BLaER1 treated with 17β-estradiol and CSF1 and Interleukin-3, amounts not matched to agents 10 nM and 100 nM (cell line): ENCODE measurements around the gene LARP1B.
"Not testable (repeated sequence)": the region's sequence is repeated elsewhere in the genome, so short reads cannot be mapped to it uniquely, and the experiment has no call there.

Experiments used
- H3K27ac ChIP-seq, 11 experiments: shearing (Covaris generic); formaldehyde crosslinking; 2 replicates each; pipeline ENCODE4 v1.8.1; 2022
- H3K27me3 ChIP-seq, 11 experiments: shearing (Covaris generic); formaldehyde crosslinking; 2 replicates each; pipeline ENCODE4 v1.8.1; 2022
- H3K36me3 ChIP-seq, 11 experiments: shearing (Covaris generic); formaldehyde crosslinking; 2 replicates each; pipeline ENCODE4 v1.8.1; 2022
- H3K4me1 ChIP-seq, 10 experiments: shearing (Covaris generic); formaldehyde crosslinking; 2 replicates each; pipeline ENCODE4 v1.8.1; 2022
- H3K4me2 ChIP-seq, 11 experiments: shearing (Covaris generic); formaldehyde crosslinking; 2 replicates each; pipeline ENCODE4 v1.8.1; 2022
- H3K4me3 ChIP-seq, 10 experiments: shearing (Covaris generic); formaldehyde crosslinking; 2 replicates each; pipeline ENCODE4 v1.8.1; 2022
- H3K9ac ChIP-seq, 11 experiments: shearing (Covaris generic); formaldehyde crosslinking; 2 replicates each; pipeline ENCODE4 v1.8.1; 2022
- H3K9me3 ChIP-seq, 11 experiments: shearing (Covaris generic); formaldehyde crosslinking; replicated peaks in 1 of 11; 2 replicates each; pipeline ENCODE4 v1.8.1; 2022
- H4K20me1 ChIP-seq, 11 experiments: shearing (Covaris generic); formaldehyde crosslinking; 2 replicates each; pipeline ENCODE4 v1.8.1; 2022
- Cebpa-rat ChIP-seq, 11 experiments: shearing (Covaris generic); IDR thresholded peaks; 2 replicates each; pipeline ENCODE4 v1.8.1; 2022

Gene LARP1B

GRCh38 chr4:128130621-128131020 is 69.5 kb downstream of the LARP1B start:
- Histone ChIP-seq H4K20me1 (no peaks in the 10 kb centered on the region), H3K4me3 (no peak overlapping the region), H3K4me2 (no peak overlapping the region), H3K27me3 (no peaks in the 10 kb centered on the region), H3K9ac (no peak overlapping the region), H3K36me3 (peaks cover 2 to 44% (median 20%) of the 10 kb centered on the region in 11 experiments; a peak in 19 of 22 replicates), H3K27ac (no peak overlapping the region), H3K9me3 (peaks cover 0 to 18% (median 11%) of the 10 kb centered on the region in 11 experiments; a peak in 11 of 22 replicates), H3K4me1 (no peaks in the 10 kb centered on the region)
- TF ChIP-seq Cebpa-rat (IDR thresholded peaks at IDR 0.05): no peak

- Histone ChIP-seq H3K9me3 (peaks cover 0 to 18% (median 7%) of the 10 kb centered on the region in 11 experiments; a peak in 11 of 22 replicates), H3K9ac (no peak overlapping the region), H3K4me3 (no peak overlapping the region), H3K4me1 (no peaks in the 10 kb centered on the region), H3K27me3 (no peaks in the 10 kb centered on the region), H4K20me1 (no peaks in the 10 kb centered on the region), H3K36me3 (peaks cover 0 to 24% (median 4%) of the 10 kb centered on the region in 11 experiments; a peak in 12 of 22 replicates), H3K27ac (no peak overlapping the region), H3K4me2 (no peak overlapping the region)
- TF ChIP-seq Cebpa-rat (IDR thresholded peaks at IDR 0.05): no peak
Measured at GRCh38 chr4:128134925-128135324, 73.8 kb downstream of the LARP1B start.

DNA sequence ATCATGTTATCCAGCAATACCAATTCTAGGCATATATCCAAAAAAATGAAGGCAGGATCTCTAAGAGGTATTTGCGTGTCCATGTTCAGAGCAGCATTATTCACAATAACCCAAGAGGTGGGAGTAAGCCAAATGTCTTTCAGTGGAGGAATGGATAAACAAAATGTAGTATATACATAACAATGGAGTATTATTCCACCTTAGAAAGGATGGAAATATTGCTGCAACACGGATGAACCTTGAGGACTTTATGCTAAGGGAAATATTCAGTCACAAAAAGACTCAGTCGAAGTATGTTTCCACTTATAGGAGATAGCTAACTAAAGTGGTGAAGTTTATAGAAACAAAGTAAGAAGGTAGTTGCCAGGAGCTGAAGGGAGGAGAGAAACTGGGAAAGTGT is 74.3 kb downstream of the LARP1B start:
- no peak overlapping the region for H3K4me3 ChIP-seq
- H3K9ac ChIP-seq: no peak overlapping the region
- H3K9me3 ChIP-seq: peaks cover 0 to 18% (median 7%) of the 10 kb centered on the region in 11 experiments; a peak in 11 of 22 replicates
- H3K36me3 ChIP-seq: peaks cover 0 to 24% (median 4%) of the 10 kb centered on the region in 11 experiments; a peak in 12 of 22 replicates
- H3K4me1 ChIP-seq: no peaks in the 10 kb centered on the region
- no peaks in the 10 kb centered on the region for H4K20me1 ChIP-seq
- TF ChIP-seq Cebpa-rat (IDR thresholded peaks at IDR 0.05): no peak
- no peak overlapping the region for H3K27ac ChIP-seq
- H3K27me3 ChIP-seq: no peaks in the 10 kb centered on the region
- H3K4me2 ChIP-seq: no peak overlapping the region

DNA sequence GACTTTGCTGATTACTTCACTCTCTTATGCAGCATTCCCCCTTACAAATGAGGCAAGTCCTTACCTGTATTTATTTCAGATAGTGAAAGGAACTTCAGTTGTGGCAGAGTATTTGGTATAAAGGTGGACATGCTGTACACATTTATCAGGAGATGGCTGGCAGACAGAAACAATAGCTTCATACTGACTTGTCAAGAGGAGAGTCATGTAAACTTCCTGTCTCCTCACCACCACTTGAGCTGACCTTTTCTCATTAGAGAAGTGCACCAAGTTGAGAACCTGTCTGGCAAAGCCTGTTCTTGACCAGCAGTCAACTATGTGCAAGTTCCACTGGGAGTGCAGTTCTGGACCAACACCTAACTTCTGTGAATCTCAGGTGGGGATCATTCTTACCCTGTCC is 80.8 kb downstream of the LARP1B start:
- Histone ChIP-seq H3K4me3 (no peak overlapping the region), H3K9me3 (peaks cover 10 to 31% (median 26%) of the 10 kb centered on the region in 11 experiments), H3K4me2 (no peak overlapping the region), H3K9ac (no peak overlapping the region), H3K27ac (no peak overlapping the region), H3K27me3 (no peaks in the 10 kb centered on the region), H3K4me1 (no peaks in the 10 kb centered on the region), H3K36me3 (peaks cover 9 to 36% (median 28%) of the 10 kb centered on the region in 11 experiments), H4K20me1 (no peaks in the 10 kb centered on the region)
- TF ChIP-seq Cebpa-rat (IDR thresholded peaks at IDR 0.05): no peak

DNA sequence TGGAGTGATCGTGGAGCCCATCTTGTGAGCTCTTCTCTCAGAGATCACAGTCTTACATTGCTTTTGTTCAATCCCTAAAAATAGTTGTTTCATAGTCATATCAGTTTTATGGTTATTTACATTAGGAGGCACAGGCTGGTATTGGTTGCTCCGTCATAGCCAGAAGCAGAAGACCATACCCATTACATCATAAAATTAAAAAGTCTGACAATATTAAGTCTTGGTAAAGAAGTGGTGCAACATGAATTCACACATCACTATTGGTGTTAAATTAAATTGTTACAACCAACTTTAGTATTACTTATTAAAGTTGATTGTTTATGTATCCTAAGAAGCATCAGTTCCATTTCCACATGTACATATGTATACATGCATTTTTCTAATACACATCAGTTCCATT is 84.6 kb downstream of the LARP1B start:
- H3K27me3 ChIP-seq: no peaks in the 10 kb centered on the region
- no peak overlapping the region for H3K27ac ChIP-seq
- peaks cover 0 to 4% (median 0%) of the 10 kb centered on the region in 10 experiments; a peak in 1 of 20 replicates for H3K4me1 ChIP-seq
- no peak for TF ChIP-seq Cebpa-rat (IDR thresholded peaks at IDR 0.05)
- H3K36me3 ChIP-seq: peaks cover 9 to 36% (median 28%) of the 10 kb centered on the region in 11 experiments
- H3K9me3 ChIP-seq: peaks cover 10 to 31% (median 26%) of the 10 kb centered on the region in 11 experiments
- H3K4me3 ChIP-seq: no peak overlapping the region; a peak in 1 of 20 replicates
- H3K4me2 ChIP-seq: no peak overlapping the region
- no peaks in the 10 kb centered on the region for H4K20me1 ChIP-seq
- no peak overlapping the region for H3K9ac ChIP-seq

DNA sequence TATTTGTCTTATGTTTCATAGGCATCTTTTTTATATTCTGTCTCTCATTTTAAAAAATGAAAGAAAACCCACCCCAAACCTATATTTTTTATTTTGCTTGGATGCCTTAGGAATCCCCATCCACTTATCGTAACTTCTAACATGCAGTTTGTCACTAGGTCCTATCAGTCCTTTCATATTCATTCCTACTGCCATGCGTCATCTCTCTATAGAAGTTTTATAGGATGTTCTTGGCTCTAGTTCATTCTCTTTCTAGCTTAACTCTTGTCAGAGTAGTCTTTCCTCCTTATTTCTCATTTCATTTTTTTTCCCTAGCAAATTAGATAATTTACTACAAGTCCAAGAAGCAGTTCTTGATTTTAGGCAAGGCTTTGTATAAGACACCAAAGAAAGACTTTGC is 92.7 kb downstream of the LARP1B start:
- Histone ChIP-seq H3K4me2 (no peak overlapping the region), H4K20me1 (no peaks in the 10 kb centered on the region), H3K36me3 (peaks cover 22 to 34% (median 25%) of the 10 kb centered on the region in 11 experiments), H3K4me1 (peaks cover 0 to 4% (median 0%) of the 10 kb centered on the region in 10 experiments; a peak in 1 of 20 replicates), H3K9ac (no peak overlapping the region), H3K9me3 (peaks cover 21 to 33% (median 28%) of the 10 kb centered on the region in 11 experiments), H3K4me3 (no peak overlapping the region), H3K27ac (no peak overlapping the region), H3K27me3 (no peaks in the 10 kb centered on the region)
- TF ChIP-seq Cebpa-rat (IDR thresholded peaks at IDR 0.05): no peak

DNA sequence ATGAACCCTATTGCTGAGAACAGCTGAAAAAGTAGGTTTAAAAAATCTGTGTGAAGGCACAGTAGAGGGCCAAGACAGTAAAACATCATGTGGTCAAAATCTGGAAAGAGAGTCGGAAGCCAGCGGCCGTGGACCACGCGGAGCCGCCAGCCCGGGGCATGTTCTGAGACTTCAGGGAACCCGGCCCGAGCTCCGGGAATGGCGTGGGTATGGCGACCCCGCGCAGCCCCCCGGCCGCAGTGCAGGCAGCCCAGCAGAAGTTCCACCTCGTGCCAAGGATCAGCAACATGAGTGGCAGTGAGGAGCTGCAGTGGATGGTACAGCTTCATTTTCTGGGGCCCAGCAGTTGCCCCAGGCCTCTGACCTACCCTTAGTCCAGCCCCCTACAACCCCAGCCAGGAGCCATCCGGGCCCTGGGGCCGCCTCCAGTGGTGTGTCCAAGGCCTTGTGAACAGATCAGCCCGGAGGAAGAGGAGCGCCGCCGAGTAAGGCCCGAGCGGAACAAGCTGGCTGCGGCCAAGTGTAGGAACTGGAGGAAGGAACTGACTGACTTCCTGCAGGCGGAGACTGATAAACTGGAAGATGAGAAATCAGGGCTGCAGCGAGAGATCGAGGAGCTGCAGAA is 94.2 kb downstream of the LARP1B start:
- H3K4me1 ChIP-seq: peaks cover 0 to 2% (median 0%) of the 10 kb centered on the region in 10 experiments; a peak in 1 of 20 replicates
- peaks cover 22 to 34% (median 25%) of the 10 kb centered on the region in 11 experiments for H3K36me3 ChIP-seq
- no peak overlapping the region for H3K4me3 ChIP-seq
- H3K9ac ChIP-seq: no peak overlapping the region
- no peaks in the 10 kb centered on the region for H3K27me3 ChIP-seq
- H3K4me2 ChIP-seq: no peak overlapping the region
- TF ChIP-seq Cebpa-rat (IDR thresholded peaks at IDR 0.05): no peak
- H3K27ac ChIP-seq: no peak overlapping the region
- H4K20me1 ChIP-seq: no peaks in the 10 kb centered on the region
- peaks cover 21 to 33% (median 28%) of the 10 kb centered on the region in 11 experiments for H3K9me3 ChIP-seq

DNA sequence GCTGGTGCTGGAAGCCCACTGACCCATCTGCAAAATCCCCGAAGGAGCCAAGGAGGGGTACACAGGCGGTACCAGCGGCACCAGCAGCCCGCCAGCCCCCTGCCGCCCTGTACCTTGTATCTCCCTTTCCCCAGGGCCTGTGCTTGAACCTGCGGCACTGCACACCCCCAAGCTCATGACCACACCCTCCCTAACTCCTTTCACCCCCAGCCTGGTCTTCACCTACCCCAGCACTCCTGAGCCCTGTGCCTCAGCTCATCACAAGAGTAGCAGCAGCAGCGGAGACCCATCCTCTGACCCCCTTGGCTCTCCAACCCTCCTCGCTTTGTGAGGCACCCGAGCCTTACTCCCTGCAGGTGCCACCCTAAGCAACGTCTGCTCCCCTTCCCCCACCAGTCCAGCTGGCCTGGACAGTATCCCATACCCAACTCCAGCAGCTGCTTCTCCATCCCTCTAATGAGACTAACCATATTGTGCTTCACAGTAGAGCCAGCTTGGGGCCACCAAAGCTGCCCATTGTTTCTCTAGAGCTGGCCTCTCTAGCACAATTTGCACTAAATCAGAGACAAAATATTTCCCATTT is 94.9 kb downstream of the LARP1B start:
- Histone ChIP-seq H3K4me2 (no peak overlapping the region), H4K20me1 (no peaks in the 10 kb centered on the region), H3K27me3 (no peaks in the 10 kb centered on the region), H3K9me3 (peaks cover 21 to 33% (median 28%) of the 10 kb centered on the region in 11 experiments), H3K9ac (no peak overlapping the region), H3K36me3 (peaks cover 22 to 34% (median 25%) of the 10 kb centered on the region in 11 experiments), H3K4me1 (no peaks in the 10 kb centered on the region), H3K4me3 (no peak overlapping the region; a peak in 1 of 20 replicates), H3K27ac (no peak overlapping the region)
- no peak for TF ChIP-seq Cebpa-rat (IDR thresholded peaks at IDR 0.05)

DNA sequence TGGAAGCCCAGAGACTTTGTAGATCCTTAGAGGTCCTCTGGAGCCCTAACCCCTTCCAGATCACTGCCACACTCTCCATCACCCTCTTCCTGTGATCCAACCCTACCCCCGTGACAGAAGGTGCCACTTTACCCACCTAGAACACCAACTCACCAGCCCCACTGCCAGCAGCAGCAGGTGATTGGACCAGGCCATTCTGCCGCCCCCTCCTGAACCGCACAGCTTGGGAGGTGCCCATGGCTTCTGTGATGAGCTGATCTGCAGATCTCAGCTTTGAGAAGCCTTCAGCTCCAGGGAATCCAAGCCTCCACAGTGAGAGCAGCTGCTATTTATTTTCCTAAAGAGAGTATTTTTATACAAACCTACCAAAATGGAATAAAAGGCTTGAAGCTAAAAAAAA is 95.4 kb downstream of the LARP1B start:
- H4K20me1 ChIP-seq, H3K9ac ChIP-seq, H3K4me2 ChIP-seq, H3K4me3 ChIP-seq, H3K27me3 ChIP-seq, H3K27ac ChIP-seq, H3K4me1 ChIP-seq: not testable (repeated sequence)
- peaks cover 22 to 34% (median 25%) of the 10 kb centered on the region in 11 experiments for H3K36me3 ChIP-seq
- H3K9me3 ChIP-seq: peaks cover 21 to 33% (median 28%) of the 10 kb centered on the region in 11 experiments
